ENCODE measurements around the gene GLOD4.

GRCh38 chr17:796609-797008 lies 14.5 kb upstream of the GLOD4 start:
- TF ChIP-seq POLR2A (IDR thresholded peaks at IDR 0.05) (no peak), POLR2AphosphoS5 (IDR thresholded peaks at IDR 0.05) (no peak)
- TF ChIP-seq, protein P1, sequence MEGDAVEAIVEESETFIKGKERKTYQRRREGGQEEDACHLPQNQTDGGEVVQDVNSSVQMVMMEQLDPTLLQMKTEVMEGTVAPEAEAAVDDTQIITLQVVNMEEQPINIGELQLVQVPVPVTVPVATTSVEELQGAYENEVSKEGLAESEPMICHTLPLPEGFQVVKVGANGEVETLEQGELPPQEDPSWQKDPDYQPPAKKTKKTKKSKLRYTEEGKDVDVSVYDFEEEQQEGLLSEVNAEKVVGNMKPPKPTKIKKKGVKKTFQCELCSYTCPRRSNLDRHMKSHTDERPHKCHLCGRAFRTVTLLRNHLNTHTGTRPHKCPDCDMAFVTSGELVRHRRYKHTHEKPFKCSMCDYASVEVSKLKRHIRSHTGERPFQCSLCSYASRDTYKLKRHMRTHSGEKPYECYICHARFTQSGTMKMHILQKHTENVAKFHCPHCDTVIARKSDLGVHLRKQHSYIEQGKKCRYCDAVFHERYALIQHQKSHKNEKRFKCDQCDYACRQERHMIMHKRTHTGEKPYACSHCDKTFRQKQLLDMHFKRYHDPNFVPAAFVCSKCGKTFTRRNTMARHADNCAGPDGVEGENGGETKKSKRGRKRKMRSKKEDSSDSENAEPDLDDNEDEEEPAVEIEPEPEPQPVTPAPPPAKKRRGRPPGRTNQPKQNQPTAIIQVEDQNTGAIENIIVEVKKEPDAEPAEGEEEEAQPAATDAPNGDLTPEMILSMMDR (IDR thresholded peaks at IDR 0.05 in 8 of 11, conservative IDR thresholded peaks at IDR 0.05 in 3 of 11): no peak

Measured in spleen (tissue), 7 donors.